ENCODE measurements around the gene CDH12. TPM values are rescaled to one million over a fixed set of nuclear protein-coding genes. Genes with fewer than 3 reads are reported as not detected.

The CDH12 gene
- polyA plus RNA-seq, 2 donors, result 0.01 TPM; not detected in 1

DNA sequence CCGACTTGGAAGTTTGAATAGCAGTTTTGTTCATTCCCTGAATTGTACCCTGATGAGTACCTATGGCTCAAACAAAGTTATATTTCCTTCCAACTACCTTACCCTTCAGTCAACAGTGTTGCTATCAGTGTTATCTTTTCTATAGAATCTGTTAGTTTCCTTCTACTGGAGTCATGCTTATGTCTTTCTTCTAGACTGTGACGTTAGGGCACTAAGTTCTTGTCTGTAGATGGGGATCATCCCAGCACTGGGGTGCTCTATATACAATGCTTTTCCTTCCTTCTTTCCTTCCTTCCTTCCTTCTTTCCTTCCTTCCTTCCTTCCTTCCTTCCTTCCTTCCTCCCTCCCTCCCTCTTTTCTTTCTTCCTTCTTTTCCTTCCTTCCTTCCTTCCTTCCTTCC lies 973.0 kb downstream of the CDH12 start:
- no peaks in the 10 kb centered on the region for H3K9me3 ChIP-seq (ENCODE audit: control insufficient read depth in 2 of 2, insufficient read depth in 1 of 2, low read depth in 1 of 2, low read length in 1 of 2)
- no peaks in the 10 kb centered on the region for H3K4me1 ChIP-seq (ENCODE audit: control insufficient read depth in 2 of 2, insufficient read depth in 2 of 2, low read length in 1 of 2)
- H3K36me3 ChIP-seq (ENCODE audit: control insufficient read depth in 2 of 2, insufficient read depth in 2 of 2, low read length in 1 of 2), result no peaks in the 10 kb centered on the region
- 76 to 84% methylated on average over 2 of the region's 2 CpGs for WGBS, 2 donors
- no peaks in the 10 kb centered on the region for H3K27me3 ChIP-seq (ENCODE audit: control insufficient read depth in 1 of 2, insufficient read depth in 2 of 2, low read length in 2 of 2)
- H3K27ac ChIP-seq (ENCODE audit: low read depth in 2 of 2, low read length in 1 of 2), result no peak overlapping the region
- H3K4me3 ChIP-seq (ENCODE audit: low read depth in 1 of 2, low read length in 2 of 2), result no peak overlapping the region

DNA sequence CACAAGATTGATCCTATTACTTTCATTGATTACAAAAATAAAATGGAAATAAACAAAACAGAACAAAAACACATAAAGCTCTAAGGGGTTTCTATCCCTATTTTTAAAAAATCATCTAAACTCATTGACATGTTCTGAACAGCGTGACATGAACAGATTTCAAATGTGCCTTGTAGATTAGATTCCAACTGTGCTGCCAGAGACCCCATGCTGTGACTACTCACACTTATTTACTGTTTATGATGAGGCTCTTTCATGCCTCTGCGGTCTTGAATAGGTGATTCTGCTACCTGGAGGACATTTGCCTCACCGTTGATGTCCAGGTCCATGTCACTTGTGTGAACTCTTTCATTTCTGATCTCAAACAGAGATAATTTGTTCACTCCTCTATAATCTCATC lies 990.2 kb downstream of the CDH12 start:
- H3K4me3 ChIP-seq (ENCODE audit: low read depth in 1 of 2, low read length in 2 of 2), result no peak overlapping the region
- H3K27me3 ChIP-seq (ENCODE audit: control insufficient read depth in 1 of 2, insufficient read depth in 2 of 2, low read length in 2 of 2), result no peaks in the 10 kb centered on the region
- 53 to 55% methylated on average over 3 of the region's 3 CpGs for WGBS, 2 donors
- H3K36me3 ChIP-seq (ENCODE audit: control insufficient read depth in 2 of 2, insufficient read depth in 2 of 2, low read length in 1 of 2), result no peaks in the 10 kb centered on the region
- peaks cover 0 to 3% of the 10 kb centered on the region in 2 donors for H3K9me3 ChIP-seq (ENCODE audit: control insufficient read depth in 2 of 2, insufficient read depth in 1 of 2, low read depth in 1 of 2, low read length in 1 of 2)
- H3K27ac ChIP-seq (ENCODE audit: low read depth in 2 of 2, low read length in 1 of 2), result no peak overlapping the region
- no peaks in the 10 kb centered on the region for H3K4me1 ChIP-seq (ENCODE audit: control insufficient read depth in 2 of 2, insufficient read depth in 2 of 2, low read length in 1 of 2)

DNA sequence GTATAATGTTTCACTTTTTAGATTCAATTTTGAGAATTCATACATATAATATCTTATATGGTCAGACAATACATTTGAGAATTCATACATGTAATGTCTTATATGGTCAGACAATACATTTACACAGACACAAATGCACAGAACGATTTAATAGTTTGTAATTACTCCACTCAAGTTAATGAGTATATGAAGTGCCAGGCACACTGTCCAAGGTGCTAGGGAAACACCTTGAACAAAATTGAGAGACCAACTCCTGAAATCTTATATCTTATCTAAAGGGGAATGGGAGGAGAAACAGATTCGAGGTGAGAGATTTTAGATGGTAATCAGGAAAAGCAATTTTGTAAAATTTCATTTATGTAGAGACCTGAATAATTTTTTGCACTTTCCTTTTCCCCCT lies 994.7 kb downstream of the CDH12 start:
- no peaks in the 10 kb centered on the region for H3K27me3 ChIP-seq (ENCODE audit: control insufficient read depth in 1 of 2, insufficient read depth in 2 of 2, low read length in 2 of 2)
- 44 to 66% methylated on average over 2 of the region's 2 CpGs for WGBS, 2 donors
- H3K9me3 ChIP-seq (ENCODE audit: control insufficient read depth in 2 of 2, insufficient read depth in 1 of 2, low read depth in 1 of 2, low read length in 1 of 2), result no peaks in the 10 kb centered on the region
- no peak overlapping the region for H3K27ac ChIP-seq (ENCODE audit: low read depth in 2 of 2, low read length in 1 of 2)
- no peak overlapping the region for H3K4me3 ChIP-seq (ENCODE audit: low read depth in 1 of 2, low read length in 2 of 2)
- H3K4me1 ChIP-seq (ENCODE audit: control insufficient read depth in 2 of 2, insufficient read depth in 2 of 2, low read length in 1 of 2), result no peaks in the 10 kb centered on the region
- no peaks in the 10 kb centered on the region for H3K36me3 ChIP-seq (ENCODE audit: control insufficient read depth in 2 of 2, insufficient read depth in 2 of 2, low read length in 1 of 2)

DNA sequence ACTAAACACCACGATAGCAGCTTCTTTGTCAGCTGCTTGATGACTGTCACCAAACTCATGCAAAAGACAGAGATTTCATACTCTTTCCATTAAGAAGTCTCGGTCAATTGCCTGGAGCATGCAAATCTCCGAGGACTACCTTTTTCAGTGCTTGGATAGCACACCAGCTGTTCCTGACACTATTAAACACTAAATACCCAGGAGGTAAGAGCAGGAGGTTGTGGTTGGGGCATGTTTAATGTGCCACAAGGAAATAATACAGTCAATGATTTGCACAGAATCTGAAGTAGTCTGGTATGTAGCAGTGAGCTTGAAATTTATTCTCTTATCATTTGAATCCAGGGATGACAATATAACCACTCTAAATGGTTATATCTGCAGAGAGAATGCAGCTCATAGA lies 996.2 kb downstream of the CDH12 start:
- Histone ChIP-seq H3K27me3 (ENCODE audit: control insufficient read depth in 1 of 2, insufficient read depth in 2 of 2, low read length in 2 of 2) (no peaks in the 10 kb centered on the region), H3K4me1 (ENCODE audit: control insufficient read depth in 2 of 2, insufficient read depth in 2 of 2, low read length in 1 of 2) (no peaks in the 10 kb centered on the region), H3K4me3 (ENCODE audit: low read depth in 1 of 2, low read length in 2 of 2) (no peak overlapping the region), H3K9me3 (ENCODE audit: control insufficient read depth in 2 of 2, insufficient read depth in 1 of 2, low read depth in 1 of 2, low read length in 1 of 2) (no peaks in the 10 kb centered on the region), H3K36me3 (ENCODE audit: control insufficient read depth in 2 of 2, insufficient read depth in 2 of 2, low read length in 1 of 2) (no peaks in the 10 kb centered on the region), H3K27ac (ENCODE audit: low read depth in 2 of 2, low read length in 1 of 2) (no peak overlapping the region)
- WGBS, 2 donors, result 49 to 57% methylated on average over 3 of the region's 3 CpGs

DNA sequence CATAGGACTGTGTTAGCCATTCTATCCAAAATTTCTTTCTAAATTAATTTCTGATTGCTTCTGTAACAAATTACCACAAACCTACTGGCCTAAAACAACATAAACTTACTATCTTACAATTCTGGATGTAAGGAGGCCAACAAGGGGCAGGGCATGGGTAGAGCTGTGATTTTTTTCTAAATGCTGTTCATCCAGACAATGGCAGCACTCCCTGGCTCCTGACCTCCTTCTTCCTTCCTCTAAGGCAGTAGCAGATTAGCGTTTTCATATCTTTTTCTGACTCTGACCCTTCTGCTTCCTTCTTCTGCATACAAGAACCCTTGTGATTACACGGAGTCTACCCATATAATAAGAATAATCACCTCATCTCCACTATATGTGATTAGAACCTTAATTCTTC lies 1005.8 kb downstream of the CDH12 start:
- Histone ChIP-seq H3K4me1 (ENCODE audit: control insufficient read depth in 2 of 2, insufficient read depth in 2 of 2, low read length in 1 of 2) (peaks cover 0 to 3% of the 10 kb centered on the region in 2 donors), H3K4me3 (ENCODE audit: low read depth in 1 of 2, low read length in 2 of 2) (no peak overlapping the region), H3K27ac (ENCODE audit: low read depth in 2 of 2, low read length in 1 of 2) (no peak overlapping the region), H3K27me3 (ENCODE audit: control insufficient read depth in 1 of 2, insufficient read depth in 2 of 2, low read length in 2 of 2) (no peaks in the 10 kb centered on the region), H3K36me3 (ENCODE audit: control insufficient read depth in 2 of 2, insufficient read depth in 2 of 2, low read length in 1 of 2) (no peaks in the 10 kb centered on the region), H3K9me3 (ENCODE audit: control insufficient read depth in 2 of 2, insufficient read depth in 1 of 2, low read depth in 1 of 2, low read length in 1 of 2) (no peaks in the 10 kb centered on the region)
- 46 to 66% methylated on average over 2 of the region's 2 CpGs for WGBS, 2 donors

GRCh38 chr5:21844960-21845359 lies 1008.2 kb downstream of the CDH12 start:
- H3K27ac ChIP-seq (ENCODE audit: low read depth in 2 of 2, low read length in 1 of 2), result no peak overlapping the region
- H3K27me3 ChIP-seq (ENCODE audit: control insufficient read depth in 1 of 2, insufficient read depth in 2 of 2, low read length in 2 of 2), result no peaks in the 10 kb centered on the region
- no peaks in the 10 kb centered on the region for H3K9me3 ChIP-seq (ENCODE audit: control insufficient read depth in 2 of 2, insufficient read depth in 1 of 2, low read depth in 1 of 2, low read length in 1 of 2)
- WGBS, 2 donors, result 81 to 98% methylated on average over 1 of the region's 1 CpG
- H3K36me3 ChIP-seq (ENCODE audit: control insufficient read depth in 2 of 2, insufficient read depth in 2 of 2, low read length in 1 of 2), result no peaks in the 10 kb centered on the region
- peaks cover 0 to 3% of the 10 kb centered on the region in 2 donors for H3K4me1 ChIP-seq (ENCODE audit: control insufficient read depth in 2 of 2, insufficient read depth in 2 of 2, low read length in 1 of 2)
- no peak overlapping the region for H3K4me3 ChIP-seq (ENCODE audit: low read depth in 1 of 2, low read length in 2 of 2)

DNA sequence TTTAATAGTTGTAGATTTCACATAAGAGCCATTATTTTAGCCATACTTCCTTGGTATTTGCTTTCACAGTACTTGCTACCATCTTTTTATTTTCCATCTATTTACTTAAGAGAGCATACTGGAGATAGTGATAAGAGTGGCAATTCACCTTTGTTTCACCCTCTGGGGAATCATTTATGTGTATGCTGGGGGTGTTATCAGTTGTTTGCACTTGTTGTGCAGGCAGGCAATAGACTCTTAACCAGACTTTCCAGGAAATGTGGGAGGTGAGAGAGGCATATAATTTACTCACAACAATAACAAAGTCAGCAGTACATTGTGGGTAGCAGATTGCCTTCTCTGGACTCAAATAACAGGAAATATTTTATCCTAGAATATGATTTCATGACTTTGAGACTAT lies 1018.3 kb downstream of the CDH12 start:
- Histone ChIP-seq H3K27ac (ENCODE audit: low read depth in 2 of 2, low read length in 1 of 2) (no peak overlapping the region), H3K4me3 (ENCODE audit: low read depth in 1 of 2, low read length in 2 of 2) (no peak overlapping the region), H3K4me1 (ENCODE audit: control insufficient read depth in 2 of 2, insufficient read depth in 2 of 2, low read length in 1 of 2) (no peaks in the 10 kb centered on the region), H3K36me3 (ENCODE audit: control insufficient read depth in 2 of 2, insufficient read depth in 2 of 2, low read length in 1 of 2) (no peaks in the 10 kb centered on the region), H3K27me3 (ENCODE audit: control insufficient read depth in 1 of 2, insufficient read depth in 2 of 2, low read length in 2 of 2) (no peaks in the 10 kb centered on the region), H3K9me3 (ENCODE audit: control insufficient read depth in 2 of 2, insufficient read depth in 1 of 2, low read depth in 1 of 2, low read length in 1 of 2) (no peaks in the 10 kb centered on the region)

- no peaks in the 10 kb centered on the region for H3K36me3 ChIP-seq (ENCODE audit: control insufficient read depth in 2 of 2, insufficient read depth in 2 of 2, low read length in 1 of 2)
- H3K27me3 ChIP-seq (ENCODE audit: control insufficient read depth in 1 of 2, insufficient read depth in 2 of 2, low read length in 2 of 2), result no peaks in the 10 kb centered on the region
- no peak overlapping the region for H3K27ac ChIP-seq (ENCODE audit: low read depth in 2 of 2, low read length in 1 of 2)
- H3K9me3 ChIP-seq (ENCODE audit: control insufficient read depth in 2 of 2, insufficient read depth in 1 of 2, low read depth in 1 of 2, low read length in 1 of 2), result no peaks in the 10 kb centered on the region
- WGBS, 2 donors, result 84 to 86% methylated on average over 6 of the region's 6 CpGs
- H3K4me3 ChIP-seq (ENCODE audit: low read depth in 1 of 2, low read length in 2 of 2), result no peak overlapping the region
- no peaks in the 10 kb centered on the region for H3K4me1 ChIP-seq (ENCODE audit: control insufficient read depth in 2 of 2, insufficient read depth in 2 of 2, low read length in 1 of 2)
These were observed 1021.9 kb downstream of the CDH12 start for GRCh38 chr5:21831145-21831787.

DNA sequence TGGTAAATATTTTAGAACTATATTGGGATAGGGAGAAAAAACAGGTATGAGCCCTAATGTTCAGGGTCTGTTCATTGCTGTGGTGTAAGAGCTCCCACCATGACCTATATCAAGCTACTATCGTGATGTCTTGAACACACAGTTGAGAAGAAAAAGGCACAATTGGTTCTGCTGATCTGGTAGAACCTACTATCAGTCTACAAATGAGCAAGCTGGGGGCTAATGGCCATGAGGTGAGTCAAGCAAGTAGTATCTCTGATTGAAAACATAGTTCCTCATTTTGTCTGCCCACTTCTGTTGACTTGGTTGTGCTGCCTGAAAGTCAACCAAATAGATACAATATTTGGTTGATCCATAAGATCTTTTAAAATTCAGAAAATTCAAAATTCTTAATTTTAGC lies 1026.3 kb downstream of the CDH12 start:
- no peak overlapping the region for H3K4me3 ChIP-seq (ENCODE audit: low read depth in 1 of 2, low read length in 2 of 2)
- no peaks in the 10 kb centered on the region for H3K36me3 ChIP-seq (ENCODE audit: control insufficient read depth in 2 of 2, insufficient read depth in 2 of 2, low read length in 1 of 2)
- H3K9me3 ChIP-seq (ENCODE audit: control insufficient read depth in 2 of 2, insufficient read depth in 1 of 2, low read depth in 1 of 2, low read length in 1 of 2), result no peaks in the 10 kb centered on the region
- no peaks in the 10 kb centered on the region for H3K4me1 ChIP-seq (ENCODE audit: control insufficient read depth in 2 of 2, insufficient read depth in 2 of 2, low read length in 1 of 2)
- no peak overlapping the region for H3K27ac ChIP-seq (ENCODE audit: low read depth in 2 of 2, low read length in 1 of 2)
- WGBS, 2 donors, result 78 to 85% methylated on average over 1 of the region's 1 CpG
- H3K27me3 ChIP-seq (ENCODE audit: control insufficient read depth in 1 of 2, insufficient read depth in 2 of 2, low read length in 2 of 2), result no peaks in the 10 kb centered on the region

DNA sequence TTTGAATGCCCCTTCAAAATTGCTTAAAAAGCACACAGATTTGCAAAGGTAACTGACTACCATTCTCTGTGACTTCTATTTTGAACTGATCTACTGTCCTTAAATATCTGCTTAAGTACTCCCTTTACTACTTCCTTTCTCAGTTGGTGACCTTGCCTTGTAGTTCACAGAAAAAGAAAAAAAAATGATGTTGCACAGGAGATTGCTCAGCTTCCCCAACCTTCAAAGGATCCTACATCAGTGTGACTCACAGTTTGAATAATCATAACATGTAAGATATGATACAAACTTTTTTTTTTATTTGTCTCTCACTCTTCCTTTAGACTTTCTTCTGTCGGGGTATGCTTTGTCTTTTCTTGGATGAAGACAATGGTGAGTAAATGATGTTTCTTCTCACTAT lies 1029.6 kb downstream of the CDH12 start:
- no peak overlapping the region for H3K27ac ChIP-seq (ENCODE audit: low read depth in 2 of 2, low read length in 1 of 2)
- H3K36me3 ChIP-seq (ENCODE audit: control insufficient read depth in 2 of 2, insufficient read depth in 2 of 2, low read length in 1 of 2), result no peaks in the 10 kb centered on the region
- no peaks in the 10 kb centered on the region for H3K9me3 ChIP-seq (ENCODE audit: control insufficient read depth in 2 of 2, insufficient read depth in 1 of 2, low read depth in 1 of 2, low read length in 1 of 2)
- H3K4me3 ChIP-seq (ENCODE audit: low read depth in 1 of 2, low read length in 2 of 2), result no peak overlapping the region
- no peaks in the 10 kb centered on the region for H3K4me1 ChIP-seq (ENCODE audit: control insufficient read depth in 2 of 2, insufficient read depth in 2 of 2, low read length in 1 of 2)
- no peaks in the 10 kb centered on the region for H3K27me3 ChIP-seq (ENCODE audit: control insufficient read depth in 1 of 2, insufficient read depth in 2 of 2, low read length in 2 of 2)
- WGBS, 2 donors, result 55 to 62% methylated on average over 1 of the region's 1 CpG

All from esophagus (tissue), 2 donors.